ENCODE data around the gene DNAH7. TPM values are rescaled to one million over a fixed set of nuclear protein-coding genes. Genes with fewer than 3 reads are reported as not detected.

DNAH7 gene
- total RNA-seq, 4 donors from 2014 or later: 1.6 to 5.0 (median 3.0) TPM

GRCh38 chr2:196036442-196036841 lies 32.2 kb downstream of the DNAH7 start:
- Histone ChIP-seq H3K27me3 (no peaks in the 10 kb centered on the region), H3K27ac (no peak overlapping the region), H3K36me3 (peaks cover 0 to 5% (median 0%) of the 10 kb centered on the region in 3 donors), H3K4me3 (no peak overlapping the region), H3K4me1 (no peaks in the 10 kb centered on the region), H3K9me3 (peaks cover 0 to 29% (median 5%) of the 10 kb centered on the region in 4 donors)
- DNase-seq (ENCODE audit: low spot score in 2 of 2): no peak
- WGBS, 2 donors: 94 to 100% methylated on average over 2 of the region's 2 CpGs
- TF ChIP-seq CTCF (IDR thresholded peaks at IDR 0.05) (no peak), EP300 (IDR thresholded peaks at IDR 0.05) (no peak), POLR2A (IDR thresholded peaks at IDR 0.05) (no peak)

GRCh38 chr2:196018037-196018436 lies 50.6 kb downstream of the DNAH7 start:
- H3K36me3 ChIP-seq: no peaks in the 10 kb centered on the region
- no peaks in the 10 kb centered on the region for H3K27me3 ChIP-seq
- H3K4me1 ChIP-seq: no peaks in the 10 kb centered on the region
- TF ChIP-seq CTCF (IDR thresholded peaks at IDR 0.05) (no peak), POLR2A (IDR thresholded peaks at IDR 0.05) (no peak), EP300 (IDR thresholded peaks at IDR 0.05) (no peak)
- H3K9me3 ChIP-seq: peaks cover 0 to 6% (median 0%) of the 10 kb centered on the region in 4 donors
- WGBS, 2 donors: 80% methylated on average over 2 of the region's 2 CpGs
- H3K4me3 ChIP-seq: no peak overlapping the region
- no peak for DNase-seq (ENCODE audit: low spot score in 2 of 2)
- no peak overlapping the region for H3K27ac ChIP-seq

GRCh38 chr2:196012314-196012713 lies 56.3 kb downstream of the DNAH7 start:
- WGBS, 2 donors: 89 to 91% methylated on average over 2 of the region's 2 CpGs
- no peaks in the 10 kb centered on the region for H3K27me3 ChIP-seq
- H3K4me1 ChIP-seq: no peaks in the 10 kb centered on the region
- DNase-seq (ENCODE audit: low spot score in 2 of 2): no peak
- TF ChIP-seq EP300 (IDR thresholded peaks at IDR 0.05): no peak
- TF ChIP-seq POLR2A (IDR thresholded peaks at IDR 0.05): no peak
- TF ChIP-seq CTCF (IDR thresholded peaks at IDR 0.05): no peak
- no peaks in the 10 kb centered on the region for H3K36me3 ChIP-seq
- no peak overlapping the region for H3K4me3 ChIP-seq
- no peak overlapping the region for H3K27ac ChIP-seq
- no peaks in the 10 kb centered on the region for H3K9me3 ChIP-seq

- DNase-seq (ENCODE audit: low spot score in 2 of 2): no peak
- Histone ChIP-seq H3K27ac (no peak overlapping the region), H3K4me1 (no peaks in the 10 kb centered on the region), H3K9me3 (no peaks in the 10 kb centered on the region), H3K4me3 (no peak overlapping the region), H3K27me3 (no peaks in the 10 kb centered on the region), H3K36me3 (no peaks in the 10 kb centered on the region)
- TF ChIP-seq EP300 (IDR thresholded peaks at IDR 0.05) (no peak), CTCF (IDR thresholded peaks at IDR 0.05) (no peak), POLR2A (IDR thresholded peaks at IDR 0.05) (no peak)
- WGBS, 2 donors: 88 to 90% methylated on average over 1 of the region's 1 CpG
Measured at GRCh38 chr2:196000551-196000950, 68.1 kb downstream of the DNAH7 start.

- Histone ChIP-seq H3K27me3 (no peaks in the 10 kb centered on the region), H3K27ac (no peak overlapping the region), H3K36me3 (no peaks in the 10 kb centered on the region), H3K9me3 (no peaks in the 10 kb centered on the region), H3K4me3 (no peak overlapping the region), H3K4me1 (no peaks in the 10 kb centered on the region)
- no peak for TF ChIP-seq CTCF (IDR thresholded peaks at IDR 0.05)
- no peak for TF ChIP-seq POLR2A (IDR thresholded peaks at IDR 0.05)
- no peak for TF ChIP-seq EP300 (IDR thresholded peaks at IDR 0.05)
- WGBS, 2 donors: 86 to 92% methylated on average over 8 of the region's 8 CpGs
- no peak for DNase-seq (ENCODE audit: low spot score in 2 of 2)
Measured at GRCh38 chr2:195998070-195998469, 70.6 kb downstream of the DNAH7 start.

Measured in tibial nerve (tissue), 4 donors.